Activated T-cell treated with anti-CD3 and anti-CD28 coated beads, Interleukin-2, amount 50 U/mL, for 72 hours (primary cell): ENCODE measurements around the gene STRA6. TPM values are rescaled to one million over a fixed set of nuclear protein-coding genes. Genes with fewer than 3 reads are reported as not detected.

Experiments
- ATAC-seq, 2 donors: fragments of 150-1000 bp; cut with Tn5 transposase; replicated peaks in 1 of 2; 2 replicates each; pipeline ENCODE4 v1.10.0; 2021; ENCODE audit warnings: moderate library complexity in 2 of 2, mild to moderate bottlenecking in 1 of 2
- DNase-seq, 2 donors: peaks; one replicate each; pipeline ENCODE4 v3.0.0; 2021 to 2022; ENCODE audit warnings: mixed read lengths in 1 of 2
- H3K27ac Mint-ChIP-seq: one replicate; pipeline ENCODE4 v1.8.0; 2022; ENCODE audit warnings: mild to moderate bottlenecking, moderate library complexity, mixed read lengths
- H3K27me3 Mint-ChIP-seq: one replicate; pipeline ENCODE4 v1.8.0; 2022; ENCODE audit warnings: low read depth, mixed read lengths
- H3K36me3 Mint-ChIP-seq, 2 donors: one replicate each; pipeline ENCODE4 v1.8.0; 2022; ENCODE audit warnings: mixed read lengths in 2 of 2, mild to moderate bottlenecking in 1 of 2; ENCODE audit not compliant: insufficient read depth in 2 of 2
- H3K4me1 Mint-ChIP-seq: one replicate; pipeline ENCODE4 v1.8.0; 2022; ENCODE audit warnings: low read depth, mixed read lengths
- H3K4me3 Mint-ChIP-seq, 2 donors: one replicate each; pipeline ENCODE4 v1.8.0; 2022; ENCODE audit warnings: mild to moderate bottlenecking in 2 of 2, mixed read lengths in 2 of 2, moderate library complexity in 2 of 2
- H3K9me3 Mint-ChIP-seq, 2 donors: one replicate each; pipeline ENCODE4 v1.8.0; 2022; ENCODE audit warnings: mixed read lengths in 2 of 2
- total RNA-seq, 2 donors: library from RNA; stranded (reverse); gene quantifications; one replicate each; pipeline ENCODE4 v1.2.3, GENCODE V29; 2022

STRA6 gene
- total RNA-seq: under 1 TPM; 0.43 to 0.46 TPM

GRCh38 chr15:74202452-74203401, at the start of gene STRA6:
STRA6 (minus strand) TSS chr15:74202787; CDS start chr15:74202267, 520 bp downstream.
- Mint-ChIP-seq H3K4me3 (no peak within 1 kb of the TSS), H3K9me3 (no peaks in the 10 kb centered on the region), H3K36me3 (no peaks in the 10 kb centered on the region), H3K27me3 (peaks cover 27% of the 10 kb centered on the region), H3K27ac (peak within 1 kb of the TSS; percentile 74), H3K4me1 (peaks cover 8% of the 10 kb centered on the region)
- no peak for DNase-seq
- no peak for ATAC-seq

- H3K9me3 Mint-ChIP-seq: no peaks in the 10 kb centered on the region
- peaks cover 9% of the 10 kb centered on the region for H3K27me3 Mint-ChIP-seq
- H3K27ac Mint-ChIP-seq: no peak overlapping the region
- ATAC-seq (no peak), DNase-seq (no peak)
- H3K36me3 Mint-ChIP-seq: no peaks in the 10 kb centered on the region
- no peaks in the 10 kb centered on the region for H3K4me1 Mint-ChIP-seq
- H3K4me3 Mint-ChIP-seq: no peak overlapping the region
These were observed 49.7 kb upstream of the STRA6 start for GRCh38 chr15:74252291-74252690.

DNA sequence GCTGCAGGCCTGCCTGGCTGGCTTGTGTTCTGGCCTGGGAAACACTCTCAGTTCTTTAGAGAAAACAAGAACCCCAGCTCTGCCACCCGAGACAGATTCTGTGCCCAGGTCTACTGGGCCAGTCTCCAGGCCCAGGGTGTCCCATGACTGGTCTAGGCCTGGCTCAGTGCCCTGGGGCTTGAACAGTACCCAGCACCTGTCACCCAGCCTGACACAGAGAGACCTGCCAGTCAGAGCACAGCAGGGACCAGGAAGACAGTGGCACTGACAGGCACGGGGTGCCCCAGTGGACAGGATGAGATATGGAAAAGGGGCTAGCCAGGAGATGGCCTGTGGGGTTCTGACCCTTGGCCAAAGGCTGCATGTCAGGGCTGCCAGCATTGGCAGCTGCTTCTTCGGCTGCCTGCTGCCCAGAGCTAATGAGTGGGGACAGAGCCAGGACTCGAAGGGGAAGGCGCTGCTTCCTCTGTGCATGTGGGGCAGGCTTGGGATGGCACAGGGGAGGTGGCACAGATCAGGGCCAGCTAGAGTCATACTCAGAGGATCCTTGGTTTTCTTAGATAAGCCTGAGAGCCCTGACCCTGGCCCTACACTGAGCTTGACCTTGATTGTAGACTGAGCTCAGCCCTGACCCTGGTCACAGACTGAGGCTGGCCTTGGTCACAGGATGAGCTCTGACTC, 48.7 kb upstream of the STRA6 start:
- no peaks in the 10 kb centered on the region for H3K4me1 Mint-ChIP-seq
- no peaks in the 10 kb centered on the region for H3K9me3 Mint-ChIP-seq
- no peak for DNase-seq
- H3K36me3 Mint-ChIP-seq: no peaks in the 10 kb centered on the region
- no peak for ATAC-seq
- H3K4me3 Mint-ChIP-seq: no peak overlapping the region
- H3K27ac Mint-ChIP-seq: no peak overlapping the region
- peaks cover 10% of the 10 kb centered on the region for H3K27me3 Mint-ChIP-seq

GRCh38 chr15:74250266-74250665, 47.7 kb upstream of the STRA6 start:
- H3K4me3 Mint-ChIP-seq: no peak overlapping the region
- H3K36me3 Mint-ChIP-seq: no peaks in the 10 kb centered on the region
- ATAC-seq: no peak
- H3K27ac Mint-ChIP-seq: no peak overlapping the region
- peaks cover under 1% of the 10 kb centered on the region for H3K4me1 Mint-ChIP-seq
- H3K9me3 Mint-ChIP-seq: no peaks in the 10 kb centered on the region
- no peak for DNase-seq
- H3K27me3 Mint-ChIP-seq: peaks cover 16% of the 10 kb centered on the region

- DNase-seq: peak; percentile 13 to 27
These were observed 42.9 kb upstream of the STRA6 start for GRCh38 chr15:74245342-74245931.

GRCh38 chr15:74244822-74245341, 42.3 kb upstream of the STRA6 start:
- Mint-ChIP-seq H3K4me3 (peak overlapping the region in 1 of 2 donors; percentile 42), H3K9me3 (no peaks in the 10 kb centered on the region)

More at GRCh38 chr15:74245342-74245931, 42.9 kb upstream of the STRA6 start:
- H3K9me3 Mint-ChIP-seq: no peaks in the 10 kb centered on the region
- H3K27ac Mint-ChIP-seq: no peak overlapping the region
- peak overlapping the region in 1 of 2 donors; percentile 42 for H3K4me3 Mint-ChIP-seq
- H3K36me3 Mint-ChIP-seq: no peaks in the 10 kb centered on the region
- peaks cover 46% of the 10 kb centered on the region for H3K27me3 Mint-ChIP-seq
- no peak for ATAC-seq
- H3K4me1 Mint-ChIP-seq: peaks cover 9% of the 10 kb centered on the region

DNA sequence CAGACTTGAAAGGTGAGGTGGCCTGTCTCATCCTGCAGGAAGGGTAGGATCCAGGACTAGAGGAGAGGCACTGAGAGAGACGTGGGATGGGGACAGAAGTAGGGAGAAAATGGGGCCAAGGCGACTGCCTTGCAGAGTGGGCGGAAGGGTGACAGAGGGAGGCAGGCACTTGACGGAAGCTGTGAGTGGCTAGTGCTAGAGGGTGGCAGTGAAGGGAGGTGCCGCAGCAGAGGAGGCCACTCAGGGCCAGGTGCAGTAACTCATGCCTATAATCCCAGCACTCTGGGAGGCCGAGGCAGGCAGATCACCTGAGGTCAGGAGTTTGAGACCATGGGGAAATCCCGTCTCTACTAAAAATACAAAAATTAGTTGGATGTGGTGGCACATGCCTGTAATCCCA, 40.8 kb upstream of the STRA6 start:
- Mint-ChIP-seq H3K27ac (no peak overlapping the region), H3K4me1 (peaks cover 9% of the 10 kb centered on the region), H3K27me3 (peaks cover 39% of the 10 kb centered on the region), H3K4me3 (no peak overlapping the region), H3K36me3 (no peaks in the 10 kb centered on the region), H3K9me3 (no peaks in the 10 kb centered on the region)
- DNase-seq: no peak
- ATAC-seq: no peak

More at GRCh38 chr15:74244822-74245341, 42.3 kb upstream of the STRA6 start:
- Mint-ChIP-seq H3K36me3 (no peaks in the 10 kb centered on the region), H3K4me1 (peaks cover 9% of the 10 kb centered on the region), H3K27me3 (peaks cover 40% of the 10 kb centered on the region), H3K27ac (no peak overlapping the region)
- no peak for DNase-seq
- ATAC-seq: no peak

DNA sequence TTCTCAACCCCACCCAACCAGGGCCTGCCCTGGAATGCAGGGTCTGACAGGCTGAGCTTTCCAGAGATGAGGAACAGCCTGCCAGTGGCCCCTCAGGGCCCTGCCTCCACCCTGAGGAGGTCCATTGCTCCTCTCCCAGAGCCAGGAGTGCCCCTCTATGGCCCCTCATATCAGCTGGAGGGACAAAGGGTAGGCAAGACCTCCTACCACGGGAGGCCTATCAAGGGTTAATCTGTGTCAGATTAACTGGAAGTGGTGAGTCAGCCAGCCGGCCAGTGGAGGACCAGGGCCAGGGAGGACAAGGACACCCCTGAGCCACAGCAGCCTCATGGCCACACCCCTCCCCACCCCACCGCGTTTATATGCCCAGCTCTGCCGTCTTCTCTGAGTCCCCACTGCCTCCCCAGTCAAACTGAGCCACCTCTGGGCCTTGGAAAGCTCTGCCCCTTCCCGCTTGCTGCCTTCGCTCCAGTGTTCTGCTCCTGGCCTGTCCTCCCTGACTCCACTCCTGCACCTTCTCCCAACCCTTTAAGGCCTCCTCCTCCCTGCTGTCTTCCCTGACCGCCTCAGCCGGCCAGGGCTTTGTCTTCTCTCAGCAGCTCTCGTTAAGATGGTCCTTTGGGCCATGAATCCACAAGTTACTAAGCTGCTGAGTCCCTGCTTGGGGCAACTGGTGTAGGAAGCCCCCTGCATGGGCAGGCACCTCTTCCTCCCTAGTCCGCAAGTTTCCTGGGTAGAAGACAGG, 40.0 kb upstream of the STRA6 start:
- peaks cover 39% of the 10 kb centered on the region for H3K27me3 Mint-ChIP-seq
- peaks cover 9% of the 10 kb centered on the region for H3K4me1 Mint-ChIP-seq
- DNase-seq: no peak
- no peaks in the 10 kb centered on the region for H3K36me3 Mint-ChIP-seq
- no peaks in the 10 kb centered on the region for H3K9me3 Mint-ChIP-seq
- H3K27ac Mint-ChIP-seq: no peak overlapping the region
- no peak overlapping the region for H3K4me3 Mint-ChIP-seq
- no peak for ATAC-seq

GRCh38 chr15:74240897-74241614, 38.5 kb upstream of the STRA6 start:
- no peak overlapping the region for H3K4me3 Mint-ChIP-seq

DNA sequence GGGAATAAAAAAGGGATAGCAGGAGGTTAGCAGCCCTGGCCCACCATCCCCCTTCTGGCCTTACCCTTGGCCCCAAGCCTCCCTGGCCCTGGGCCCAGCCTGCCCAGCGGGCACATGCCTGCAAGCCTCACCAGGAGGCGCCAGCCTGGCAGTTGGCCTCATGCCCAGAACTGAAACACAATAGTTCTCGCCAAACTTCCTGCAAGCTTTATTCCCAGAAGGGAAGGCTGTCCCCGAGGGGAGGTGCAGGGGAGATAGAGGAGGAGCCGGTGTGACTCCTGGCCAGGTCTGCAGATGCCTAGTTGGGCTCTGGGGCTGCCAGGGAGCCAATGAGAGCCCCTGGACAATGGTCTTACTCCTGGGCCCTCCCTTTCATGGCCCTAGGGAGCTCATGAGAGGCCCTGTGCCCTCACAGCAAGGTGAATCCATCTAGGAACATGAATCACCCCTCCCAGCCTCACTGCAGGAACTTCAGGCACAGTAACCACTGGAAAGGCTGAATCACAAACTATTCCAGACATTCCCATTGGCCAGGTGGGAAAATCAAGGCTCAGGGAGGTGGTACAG, 37.5 kb upstream of the STRA6 start:
- Mint-ChIP-seq H3K4me3 (no peak overlapping the region), H3K4me1 (peaks cover 7% of the 10 kb centered on the region), H3K36me3 (no peaks in the 10 kb centered on the region), H3K9me3 (no peaks in the 10 kb centered on the region), H3K27me3 (peaks cover 30% of the 10 kb centered on the region), H3K27ac (no peak overlapping the region)
- ATAC-seq: no peak
- DNase-seq: no peak

More at GRCh38 chr15:74240897-74241614, 38.5 kb upstream of the STRA6 start:
- H3K36me3 Mint-ChIP-seq: no peaks in the 10 kb centered on the region
- peaks cover 36% of the 10 kb centered on the region for H3K27me3 Mint-ChIP-seq
- DNase-seq (no peak), ATAC-seq (no peak)
- H3K4me1 Mint-ChIP-seq: peaks cover 9% of the 10 kb centered on the region
- no peak overlapping the region for H3K27ac Mint-ChIP-seq
- H3K9me3 Mint-ChIP-seq: no peaks in the 10 kb centered on the region

GRCh38 chr15:74239051-74239705, 36.6 kb upstream of the STRA6 start:
- no peak for ATAC-seq

More at GRCh38 chr15:74239051-74239705, 36.6 kb upstream of the STRA6 start:
- Mint-ChIP-seq H3K27me3 (peaks cover 22% of the 10 kb centered on the region), H3K27ac (no peak overlapping the region), H3K36me3 (no peaks in the 10 kb centered on the region), H3K4me3 (no peak overlapping the region), H3K9me3 (no peaks in the 10 kb centered on the region), H3K4me1 (no peaks in the 10 kb centered on the region)
- no peak for DNase-seq
